ENCODE results near the gene KMT5B. TPM values are rescaled to one million over a fixed set of nuclear protein-coding genes. Genes with fewer than 3 reads are reported as not detected.

KMT5B gene
- total RNA-seq, 2 donors from 2014 or later = 42.6 to 59.1 TPM

- intact Hi-C loops (cut with DNase I) = no loop called here
- peaks cover 2% of the 10 kb centered on the region for H3K36me3 ChIP-seq
- H3K4me1 ChIP-seq = no peaks in the 10 kb centered on the region
- DNase-seq = no peak
- H3K27ac ChIP-seq = no peak overlapping the region
- H3K9ac ChIP-seq (ENCODE audit: low read depth in 2 of 2, low read length in 2 of 2) = no peak overlapping the region
- H3K9me3 ChIP-seq = no peaks in the 10 kb centered on the region
- H3K27me3 ChIP-seq = no peaks in the 10 kb centered on the region
- H3K4me3 ChIP-seq = no peak overlapping the region
- TF ChIP-seq CTCF (IDR thresholded peaks at IDR 0.05) = no peak
Measured at GRCh38 chr11:68179847-68180246, 33.2 kb downstream of the KMT5B start.

- Histone ChIP-seq H3K9ac (ENCODE audit: low read depth in 2 of 2, low read length in 2 of 2) (no peak overlapping the region), H3K4me3 (no peak overlapping the region), H3K36me3 (peaks cover 19% of the 10 kb centered on the region), H3K4me1 (no peaks in the 10 kb centered on the region), H3K27me3 (no peaks in the 10 kb centered on the region), H3K9me3 (no peaks in the 10 kb centered on the region), H3K27ac (no peak overlapping the region)
- intact Hi-C loops (cut with DNase I) = no loop called here
- no peak for DNase-seq
- TF ChIP-seq CTCF (IDR thresholded peaks at IDR 0.05) = no peak
Measured at GRCh38 chr11:68177877-68178276, 35.2 kb downstream of the KMT5B start.

GRCh38 chr11:68173926-68174325 lies 39.2 kb downstream of the KMT5B start:
- H3K27ac ChIP-seq = no peak overlapping the region
- intact Hi-C loops (cut with DNase I) = no loop called here
- no peak for TF ChIP-seq CTCF (IDR thresholded peaks at IDR 0.05)

GRCh38 chr11:68169442-68169841 lies 43.7 kb downstream of the KMT5B start:
- peaks cover 49% of the 10 kb centered on the region for H3K36me3 ChIP-seq

More at GRCh38 chr11:68173926-68174325, 39.2 kb downstream of the KMT5B start:
- Histone ChIP-seq H3K9me3 (no peaks in the 10 kb centered on the region), H3K36me3 (peaks cover 41% of the 10 kb centered on the region), H3K27me3 (no peaks in the 10 kb centered on the region), H3K4me1 (no peaks in the 10 kb centered on the region), H3K9ac (ENCODE audit: low read depth in 2 of 2, low read length in 2 of 2) (no peak overlapping the region), H3K4me3 (no peak overlapping the region)
- no peak for DNase-seq

GRCh38 chr11:68168694-68169093 lies 44.4 kb downstream of the KMT5B start:
- Histone ChIP-seq H3K4me3 (no peak overlapping the region), H3K27me3 (no peaks in the 10 kb centered on the region), H3K9me3 (no peaks in the 10 kb centered on the region), H3K4me1 (no peaks in the 10 kb centered on the region), H3K27ac (no peak overlapping the region), H3K9ac (ENCODE audit: low read depth in 2 of 2, low read length in 2 of 2) (no peak overlapping the region), H3K36me3 (peaks cover 42% of the 10 kb centered on the region)
- intact Hi-C loops (cut with DNase I) = no loop called here
- TF ChIP-seq CTCF (IDR thresholded peaks at IDR 0.05) = no peak
- no peak for DNase-seq

More at GRCh38 chr11:68169442-68169841, 43.7 kb downstream of the KMT5B start:
- no peak for DNase-seq
- intact Hi-C loops (cut with DNase I) = no loop called here
- Histone ChIP-seq H3K4me3 (no peak overlapping the region), H3K4me1 (no peaks in the 10 kb centered on the region), H3K9me3 (no peaks in the 10 kb centered on the region), H3K9ac (ENCODE audit: low read depth in 2 of 2, low read length in 2 of 2) (no peak overlapping the region), H3K27me3 (no peaks in the 10 kb centered on the region), H3K27ac (no peak overlapping the region)
- no peak for TF ChIP-seq CTCF (IDR thresholded peaks at IDR 0.05)

GRCh38 chr11:68167474-68167873 lies 45.6 kb downstream of the KMT5B start:
- no peak overlapping the region for H3K9ac ChIP-seq (ENCODE audit: low read depth in 2 of 2, low read length in 2 of 2)
- no peak overlapping the region for H3K4me3 ChIP-seq
- intact Hi-C loops (cut with DNase I) = no loop called here
- no peaks in the 10 kb centered on the region for H3K9me3 ChIP-seq
- no peaks in the 10 kb centered on the region for H3K27me3 ChIP-seq
- no peak for DNase-seq
- TF ChIP-seq CTCF (IDR thresholded peaks at IDR 0.05) = no peak
- H3K4me1 ChIP-seq = no peaks in the 10 kb centered on the region
- no peak overlapping the region for H3K27ac ChIP-seq
- peaks cover 35% of the 10 kb centered on the region for H3K36me3 ChIP-seq

All from colonic mucosa (tissue), 4 donors.